SU-DHL-6 (cell line): Measurements from ENCODE around the gene TDRD1.

Experiments used
- CTCF ChIP-seq: fragments of 200-600 bp; sonication (generic); IDR thresholded peaks from one replicate; pipeline ENCODE4 v1.5.1; 2017; ENCODE audit warnings: antibody characterized with exemption, mild to moderate bottlenecking, low read length, moderate library complexity; ENCODE audit not compliant: insufficient read depth, poor library complexity, severe bottlenecking
- EZH2phosphoT487 ChIP-seq: fragments of 200-600 bp; sonication (generic), shearing (Covaris generic); conservative IDR thresholded peaks from 2 replicates; pipeline ENCODE4 v1.6.1; 2018; ENCODE audit warnings: mild to moderate bottlenecking, antibody characterized with exemption, low read length, moderate library complexity, mixed read lengths

GRCh38 chr10:114239994-114240345 is 60.8 kb downstream of the TDRD1 start:
- no peak for TF ChIP-seq CTCF
- TF ChIP-seq EZH2phosphoT487: no peak
